Measurements from ENCODE around the gene MAPK8IP1. TPM values are rescaled to one million over a fixed set of nuclear protein-coding genes. Genes with fewer than 3 reads are reported as not detected.

The MAPK8IP1 gene
- total RNA-seq, 4 donors from 2014 or later: 9.8 to 17.5 (median 13.8) TPM

DNA sequence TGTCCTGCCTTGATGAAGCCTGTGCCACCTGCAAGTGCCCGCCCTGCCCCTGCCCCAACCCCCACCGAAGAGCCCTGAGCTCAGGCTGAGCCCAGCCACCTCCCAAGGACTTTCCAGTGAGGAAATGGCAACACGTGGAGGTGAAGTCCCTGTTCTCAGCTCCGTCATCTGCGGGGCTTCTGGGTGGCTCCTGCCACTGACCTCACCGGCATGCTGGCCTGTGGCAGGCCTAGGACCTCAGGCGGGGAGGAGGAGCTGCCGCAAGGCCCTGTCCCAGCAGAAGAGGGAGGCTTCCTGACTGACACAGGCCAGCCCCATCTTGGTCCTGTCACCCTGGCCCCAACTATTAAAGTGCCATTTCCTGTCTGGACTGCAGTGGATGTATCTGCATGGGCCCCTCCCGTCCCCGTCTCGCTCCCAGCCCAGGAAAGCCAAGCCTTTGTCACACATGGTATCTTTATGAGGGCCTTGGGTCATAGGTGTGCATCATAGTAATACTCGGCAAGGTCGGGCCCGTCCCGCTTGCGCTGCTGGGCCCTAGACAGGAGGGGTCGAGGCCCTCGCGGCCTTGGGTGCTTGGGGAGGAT is 20.7 kb downstream of the MAPK8IP1 start:
- Histone ChIP-seq H3K4me3 (no peak overlapping the region), H3K36me3 (peaks cover 0 to 64% of the 10 kb centered on the region in 2 donors), H3K27me3 (no peaks in the 10 kb centered on the region), H3K27ac (no peak overlapping the region), H3K9me3 (no peaks in the 10 kb centered on the region), H3K4me1 (peaks cover 0 to 11% (median 3%) of the 10 kb centered on the region in 3 donors)
- TF ChIP-seq, protein P1, sequence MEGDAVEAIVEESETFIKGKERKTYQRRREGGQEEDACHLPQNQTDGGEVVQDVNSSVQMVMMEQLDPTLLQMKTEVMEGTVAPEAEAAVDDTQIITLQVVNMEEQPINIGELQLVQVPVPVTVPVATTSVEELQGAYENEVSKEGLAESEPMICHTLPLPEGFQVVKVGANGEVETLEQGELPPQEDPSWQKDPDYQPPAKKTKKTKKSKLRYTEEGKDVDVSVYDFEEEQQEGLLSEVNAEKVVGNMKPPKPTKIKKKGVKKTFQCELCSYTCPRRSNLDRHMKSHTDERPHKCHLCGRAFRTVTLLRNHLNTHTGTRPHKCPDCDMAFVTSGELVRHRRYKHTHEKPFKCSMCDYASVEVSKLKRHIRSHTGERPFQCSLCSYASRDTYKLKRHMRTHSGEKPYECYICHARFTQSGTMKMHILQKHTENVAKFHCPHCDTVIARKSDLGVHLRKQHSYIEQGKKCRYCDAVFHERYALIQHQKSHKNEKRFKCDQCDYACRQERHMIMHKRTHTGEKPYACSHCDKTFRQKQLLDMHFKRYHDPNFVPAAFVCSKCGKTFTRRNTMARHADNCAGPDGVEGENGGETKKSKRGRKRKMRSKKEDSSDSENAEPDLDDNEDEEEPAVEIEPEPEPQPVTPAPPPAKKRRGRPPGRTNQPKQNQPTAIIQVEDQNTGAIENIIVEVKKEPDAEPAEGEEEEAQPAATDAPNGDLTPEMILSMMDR (IDR thresholded peaks at IDR 0.05): no peak
- TF ChIP-seq EP300 (IDR thresholded peaks at IDR 0.05): no peak
- ATAC-seq: no peak
- no CpG with 5 or more reads among the region's 19 CpGs for WGBS, 2 donors (ENCODE audit: low coverage in 1 of 2)

- no peak for TF ChIP-seq EP300 (IDR thresholded peaks at IDR 0.05)
- TF ChIP-seq, protein P1 (IDR thresholded peaks at IDR 0.05): no peak
- no peak for TF ChIP-seq POLR2AphosphoS5 (IDR thresholded peaks at IDR 0.05)
- no peak for TF ChIP-seq POLR2A (IDR thresholded peaks at IDR 0.05)
- no peaks in the 10 kb centered on the region for H3K27me3 ChIP-seq
- no peak within 1 kb of the TSS for H3K27ac ChIP-seq
- WGBS, 2 donors (ENCODE audit: low coverage in 1 of 2): 69 to 80% methylated on average over 2 to 9 of the region's 18 CpGs
- H3K36me3 ChIP-seq: peaks cover 0 to 71% of the 10 kb centered on the region in 2 donors
- H3K9me3 ChIP-seq: no peaks in the 10 kb centered on the region
- peaks cover 0 to 9% (median 0%) of the 10 kb centered on the region in 3 donors for H3K4me1 ChIP-seq
- no peak within 1 kb of the TSS for H3K4me3 ChIP-seq
- ATAC-seq: no peak
Measured at GRCh38 chr11:45906965-45907611, 21.6 kb downstream of the MAPK8IP1 start, which contains the start of gene FREY1. FREY1 (minus strand) TSS chr11:45907271; CDS start chr11:45907245, 26 bp downstream.

GRCh38 chr11:45907911-45908370 is 22.5 kb downstream of the MAPK8IP1 start:
- H3K27ac ChIP-seq: no peak overlapping the region
- H3K27me3 ChIP-seq: no peaks in the 10 kb centered on the region
- H3K36me3 ChIP-seq: peaks cover 0 to 71% of the 10 kb centered on the region in 2 donors
- H3K4me1 ChIP-seq: peaks cover 0 to 9% (median 0%) of the 10 kb centered on the region in 3 donors
- TF ChIP-seq POLR2AphosphoS5 (IDR thresholded peaks at IDR 0.05): no peak
- no peak for TF ChIP-seq EP300 (IDR thresholded peaks at IDR 0.05)
- no peak for TF ChIP-seq POLR2A (IDR thresholded peaks at IDR 0.05)
- TF ChIP-seq, protein P1 (IDR thresholded peaks at IDR 0.05): no peak
- no peak overlapping the region for H3K4me3 ChIP-seq
- H3K9me3 ChIP-seq: no peaks in the 10 kb centered on the region
- ATAC-seq: peak; percentile 41
- WGBS, 2 donors (ENCODE audit: low coverage in 1 of 2): 38% methylated on average over 3 of the region's 8 CpGs; no CpG with 5 or more reads in 1 of the 2 donors

GRCh38 chr11:45909594-45910475 is 24.4 kb downstream of the MAPK8IP1 start:
- no peak for ATAC-seq
- H3K36me3 ChIP-seq: peaks cover 0 to 71% of the 10 kb centered on the region in 2 donors
- peaks cover 0 to 9% (median 0%) of the 10 kb centered on the region in 3 donors for H3K4me1 ChIP-seq
- 99% methylated on average over 10 of the region's 32 CpGs; no CpG with 5 or more reads in 1 of the 2 donors for WGBS, 2 donors (ENCODE audit: low coverage in 1 of 2)
- no peaks in the 10 kb centered on the region for H3K27me3 ChIP-seq
- no peak overlapping the region for H3K27ac ChIP-seq
- no peak overlapping the region for H3K4me3 ChIP-seq
- TF ChIP-seq EP300 (IDR thresholded peaks at IDR 0.05) (no peak), POLR2A (IDR thresholded peaks at IDR 0.05) (no peak), POLR2AphosphoS5 (IDR thresholded peaks at IDR 0.05) (no peak)
- TF ChIP-seq, protein P1 (IDR thresholded peaks at IDR 0.05): no peak
- H3K9me3 ChIP-seq: no peaks in the 10 kb centered on the region

All from gastroesophageal sphincter (tissue), 4 donors.